Measurements from ENCODE around the gene NMT2. TPM values are rescaled to one million over a fixed set of nuclear protein-coding genes. Genes with fewer than 3 reads are reported as not detected.

NMT2 gene
- polyA plus RNA-seq, 5 donors: 27.2 to 41.1 (median 32.7) TPM

- DNase-seq: peak; percentile 98
Measured at GRCh38 chr10:15097011-15097812, 71.3 kb downstream of the NMT2 start, which contains the start of gene RPP38. Gene RPP38 (plus strand): TSS chr10:15097355. CDS start chr10:15103315, 5,960 bp downstream.

DNA sequence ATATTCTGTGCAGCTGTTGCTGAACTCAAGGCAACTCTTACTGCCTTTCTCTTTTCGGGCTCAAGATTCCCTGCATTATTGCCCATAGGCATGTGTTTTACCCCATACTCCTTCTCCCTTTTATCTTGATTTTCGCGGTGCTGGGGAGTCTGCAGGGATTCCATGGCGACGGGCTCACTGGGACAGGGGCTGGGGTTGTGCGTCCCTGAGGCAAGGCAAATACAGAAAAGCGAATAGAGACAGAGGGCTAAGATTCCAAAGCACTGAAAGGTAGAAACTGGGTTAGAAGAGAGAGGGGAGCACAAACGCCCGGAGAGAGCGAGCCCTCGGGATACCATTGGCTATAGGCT lies 71.9 kb downstream of the NMT2 start:
- DNase-seq: no peak

DNA sequence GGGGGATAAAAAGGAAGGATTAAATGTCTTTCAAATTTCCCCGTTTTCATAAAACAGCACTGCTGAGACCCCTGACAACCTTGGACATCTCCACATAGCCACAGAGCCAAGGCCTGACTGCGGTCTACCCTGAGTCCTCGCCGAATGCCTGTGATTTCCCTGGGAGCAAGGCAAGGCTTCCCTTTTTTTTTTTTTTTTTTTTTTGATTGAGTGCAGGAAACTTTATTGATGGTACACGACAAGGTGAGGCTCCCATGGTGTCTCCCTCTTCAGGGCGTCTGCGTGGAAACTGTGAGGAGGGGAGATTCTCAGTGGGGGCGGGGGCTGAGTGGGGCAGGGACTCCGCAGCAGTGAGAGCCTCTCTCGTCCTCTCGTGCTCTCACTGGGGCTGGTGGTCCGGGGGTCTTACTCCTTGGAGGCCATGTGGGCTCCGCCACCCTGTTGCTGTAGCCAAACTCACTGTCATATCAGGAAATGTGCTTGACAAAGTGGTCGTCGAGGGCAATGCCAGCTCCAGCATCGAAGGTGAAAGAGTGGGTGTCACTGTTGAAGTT lies 75.6 kb downstream of the NMT2 start:
- no peak for DNase-seq

- no peak for DNase-seq
Measured at GRCh38 chr10:15091418-15091817, 77.1 kb downstream of the NMT2 start.

- DNase-seq: peak; percentile 75 to 77
Measured at GRCh38 chr10:15088428-15089261, 79.8 kb downstream of the NMT2 start, which contains the start of gene ACBD7. Gene ACBD7 (minus strand): TSS chr10:15088776. CDS start chr10:15088728, 48 bp downstream.

GRCh38 chr10:15084502-15084922 lies 84.0 kb downstream of the NMT2 start:
- DNase-seq: peak; percentile 80 to 88

DNA sequence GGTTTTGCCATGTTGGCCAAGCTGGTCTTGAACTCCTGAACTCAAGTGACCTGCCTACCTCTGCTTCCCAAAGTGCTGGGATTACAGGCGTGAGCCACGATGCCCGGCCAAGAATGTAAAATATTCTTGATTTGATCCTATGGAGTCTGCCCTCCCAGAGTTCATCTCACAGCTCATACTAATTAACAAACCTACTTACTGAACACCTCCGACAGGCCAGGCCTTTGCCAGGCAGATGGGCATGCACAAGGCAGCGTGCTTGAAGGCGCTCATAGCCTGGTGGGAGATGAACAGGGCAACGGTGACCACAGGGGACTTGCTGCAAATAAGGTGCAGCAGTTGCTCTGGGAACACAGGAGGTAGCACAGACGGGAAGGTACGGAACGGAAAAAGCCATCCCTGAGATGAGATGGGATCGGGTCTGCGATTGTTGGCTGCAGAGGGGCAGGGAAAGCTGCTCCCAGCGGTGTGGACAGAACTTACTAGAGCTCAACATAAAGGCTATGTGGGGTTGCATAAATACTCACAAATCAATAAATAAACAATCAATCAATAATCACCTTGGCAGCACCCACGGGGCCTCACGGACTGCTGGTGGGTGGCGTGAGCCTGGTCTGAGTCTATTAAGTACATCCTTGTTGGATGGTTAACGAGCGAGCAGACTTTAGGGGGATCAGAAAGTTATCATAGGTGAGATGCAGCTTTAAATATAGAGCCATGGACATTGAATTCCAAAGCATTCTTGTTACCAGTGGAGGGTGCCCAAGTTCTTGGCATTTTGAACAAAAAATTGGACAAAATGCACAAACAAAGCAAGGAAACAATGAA lies 84.6 kb downstream of the NMT2 start:
- no peak for DNase-seq

GRCh38 chr10:15075421-15075820 lies 93.1 kb downstream of the NMT2 start:
- DNase-seq: no peak

GRCh38 chr10:15072358-15072757 lies 96.1 kb downstream of the NMT2 start:
- no peak for DNase-seq

GRCh38 chr10:15069230-15069629 lies 99.3 kb downstream of the NMT2 start:
- no peak for DNase-seq

GRCh38 chr10:15068802-15069201 lies 99.7 kb downstream of the NMT2 start:
- no peak for DNase-seq

DNA sequence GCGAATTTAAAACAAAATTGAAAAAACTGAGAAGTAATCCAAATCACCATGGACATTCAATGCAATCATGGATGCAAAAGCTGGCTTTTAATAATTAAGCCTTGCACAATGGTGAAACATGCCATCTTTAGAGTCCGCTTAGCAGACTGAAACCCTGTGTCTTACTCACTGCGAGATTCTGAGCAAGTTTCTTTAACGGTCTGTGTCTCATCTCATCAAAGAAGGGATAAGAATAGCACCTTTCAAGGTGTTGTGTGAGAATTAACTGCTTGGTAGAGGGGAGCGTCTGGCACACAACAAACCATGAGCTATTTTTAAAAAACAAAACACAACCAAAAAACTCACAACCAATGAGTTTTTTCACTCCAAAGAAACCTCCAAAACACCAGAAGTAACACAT lies 101.3 kb downstream of the NMT2 start:
- DNase-seq: no peak

DNA sequence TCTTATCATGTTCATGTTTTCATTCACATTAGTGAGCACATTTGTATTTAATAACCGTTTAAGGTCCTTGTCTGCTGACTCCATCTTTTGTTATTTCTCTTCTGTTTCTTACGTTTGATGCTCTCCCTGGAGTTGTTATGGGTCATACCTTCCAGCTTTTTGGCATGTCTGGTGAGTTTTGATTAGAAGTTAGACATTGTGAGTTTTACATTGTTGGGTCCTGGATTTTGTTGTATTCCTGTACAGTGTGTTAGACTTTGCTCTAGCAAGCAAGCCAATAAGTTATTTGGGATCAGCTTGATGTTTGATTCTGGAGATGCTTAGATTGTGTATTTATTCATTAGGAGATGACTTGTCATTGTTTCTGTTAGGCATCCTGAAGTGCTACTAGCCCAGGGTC lies 107.9 kb downstream of the NMT2 start:
- DNase-seq: no peak

GRCh38 chr10:15059914-15060313 lies 108.6 kb downstream of the NMT2 start:
- DNase-seq: no peak

DNA sequence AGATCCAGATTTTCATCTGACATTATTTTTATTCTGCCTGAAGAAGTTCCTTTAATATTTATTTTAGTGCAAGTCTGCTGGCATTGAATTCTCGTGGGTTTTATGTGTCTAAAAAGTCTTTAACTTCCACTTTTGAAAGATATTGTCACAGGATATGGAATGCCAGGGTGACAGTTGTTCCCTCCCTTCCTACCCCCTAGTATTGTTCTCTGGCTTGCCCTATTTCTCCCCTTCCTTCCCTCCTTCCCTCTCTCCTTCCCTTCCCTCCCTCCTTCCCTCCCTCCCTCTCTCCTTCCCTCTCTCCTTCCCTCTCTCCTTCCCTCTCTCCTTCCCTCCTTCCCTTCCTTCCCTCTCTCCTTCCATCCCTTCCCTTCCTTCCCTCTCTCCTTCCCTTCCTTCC lies 109.8 kb downstream of the NMT2 start:
- no peak for DNase-seq

Other genes starting within 250 kb of the NMT2 start
- 10 to 100 TPM; 14.6 to 22.6 (median 22.3) TPM for gene DCLRE1C, start 214.6 kb downstream of the NMT2 start, polyA plus RNA-seq (ENCODE audit: insufficient read depth in 1 of 5, insufficient read length in 5 of 5, low replicate concordance in 1 of 5)
- 1 to 10 TPM in 4 of 5 donors, under 1 TPM in 1; 0.34 to 2.4 (median 1.4) TPM for gene MEIG1, start 209.3 kb downstream of the NMT2 start, polyA plus RNA-seq (ENCODE audit: insufficient read depth in 1 of 5, insufficient read length in 5 of 5, low replicate concordance in 1 of 5)
- gene OLAH, start 124.8 kb downstream of the NMT2 start, polyA plus RNA-seq (ENCODE audit: insufficient read depth in 1 of 5, insufficient read length in 5 of 5, low replicate concordance in 1 of 5): under 1 TPM in 4 of 5 donors, not detected in 1; 0.14 to 0.45 (median 0.18) TPM
- gene ACBD7, start 79.9 kb downstream of the NMT2 start, polyA plus RNA-seq (ENCODE audit: insufficient read depth in 1 of 5, insufficient read length in 5 of 5, low replicate concordance in 1 of 5): 1 to 10 TPM; 3.7 to 7.7 (median 5.0) TPM
- 10 to 100 TPM; 25.1 to 28.4 (median 26.0) TPM for gene RPP38, start 71.3 kb downstream of the NMT2 start, polyA plus RNA-seq (ENCODE audit: insufficient read depth in 1 of 5, insufficient read length in 5 of 5, low replicate concordance in 1 of 5)
- 10 to 100 TPM; 54.4 to 67.0 (median 66.4) TPM for gene FAM171A1, start 202.6 kb upstream of the NMT2 start, polyA plus RNA-seq (ENCODE audit: insufficient read depth in 1 of 5, insufficient read length in 5 of 5, low replicate concordance in 1 of 5)